RPMI8226 (cell line): ENCODE data around the gene SPTBN1.
A peak's percentile ranks its signal among the peaks of the same experiment; 100 is the strongest.

Experiments used
- DNase-seq: peaks from one replicate; pipeline ENCODE4 v3.0.0-alpha.2; 2015

The SPTBN1 gene

GRCh38 chr2:54638103-54638502, 182.0 kb downstream of the SPTBN1 start:
- DNase-seq, result no peak

GRCh38 chr2:54638774-54639187, 182.7 kb downstream of the SPTBN1 start:
- DNase-seq, result no peak

GRCh38 chr2:54639609-54640008, 183.5 kb downstream of the SPTBN1 start:
- DNase-seq, result no peak

- DNase-seq, result no peak
Observed at GRCh38 chr2:54640834-54641540, 184.9 kb downstream of the SPTBN1 start.

DNA sequence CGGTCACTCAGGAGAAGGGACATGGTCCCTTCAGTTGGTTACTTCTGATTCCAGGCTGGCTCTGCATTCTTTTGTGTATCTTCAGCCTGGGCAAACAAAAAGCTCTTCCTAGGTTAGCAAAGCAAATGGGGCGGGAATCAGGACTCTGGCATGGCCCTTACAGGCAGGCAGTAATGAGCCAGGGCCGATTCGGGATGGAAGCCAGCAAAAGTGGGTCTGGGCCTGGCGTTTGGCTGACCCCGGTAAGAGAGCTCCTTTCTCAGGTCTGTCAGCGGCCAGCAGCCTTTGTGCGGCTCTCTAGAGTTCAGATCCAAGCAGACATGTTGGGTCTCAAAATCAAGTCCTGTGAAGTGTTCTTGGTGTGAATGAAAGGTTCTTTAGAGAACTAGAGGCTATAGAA, 185.9 kb downstream of the SPTBN1 start:
- DNase-seq, result no peak

- DNase-seq, result no peak
Observed at GRCh38 chr2:54642677-54643430, 186.7 kb downstream of the SPTBN1 start.

DNA sequence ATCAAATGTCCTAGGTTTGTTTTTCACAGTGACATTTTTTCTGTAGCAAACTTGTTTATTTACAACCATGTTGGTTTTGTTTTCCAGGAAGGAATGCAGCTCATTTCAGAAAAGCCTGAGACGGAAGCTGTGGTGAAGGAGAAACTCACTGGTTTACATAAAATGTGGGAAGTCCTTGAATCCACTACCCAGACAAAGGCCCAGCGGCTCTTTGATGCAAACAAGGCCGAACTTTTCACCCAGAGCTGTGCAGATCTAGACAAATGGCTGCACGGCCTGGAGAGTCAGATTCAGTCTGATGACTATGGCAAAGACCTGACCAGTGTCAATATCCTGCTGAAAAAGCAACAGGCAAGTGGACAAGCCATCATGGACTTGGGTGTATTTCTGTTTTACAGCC, 188.1 kb downstream of the SPTBN1 start:
- no peak for DNase-seq

- no peak for DNase-seq
Observed at GRCh38 chr2:54646170-54646927, 190.2 kb downstream of the SPTBN1 start.

DNA sequence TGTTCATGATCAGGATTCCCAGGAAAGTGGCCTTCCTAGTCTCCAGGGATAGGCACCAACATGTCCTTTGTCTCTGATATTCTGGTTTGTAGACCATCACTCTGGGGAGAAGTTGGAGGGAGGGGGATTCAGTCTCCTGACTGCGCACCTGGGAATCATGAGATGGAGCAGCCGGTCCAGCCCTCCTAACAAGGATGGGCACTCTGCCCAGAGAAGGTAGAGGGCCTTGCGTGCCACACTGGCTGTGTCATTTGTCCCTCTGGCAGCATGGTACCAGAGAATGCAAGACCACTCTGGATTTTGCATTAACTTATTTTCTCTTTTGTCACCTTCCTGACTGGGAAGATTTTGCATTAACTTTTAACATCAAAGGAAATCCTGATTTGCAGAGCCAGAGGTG, 192.1 kb downstream of the SPTBN1 start:
- DNase-seq, result no peak

DNA sequence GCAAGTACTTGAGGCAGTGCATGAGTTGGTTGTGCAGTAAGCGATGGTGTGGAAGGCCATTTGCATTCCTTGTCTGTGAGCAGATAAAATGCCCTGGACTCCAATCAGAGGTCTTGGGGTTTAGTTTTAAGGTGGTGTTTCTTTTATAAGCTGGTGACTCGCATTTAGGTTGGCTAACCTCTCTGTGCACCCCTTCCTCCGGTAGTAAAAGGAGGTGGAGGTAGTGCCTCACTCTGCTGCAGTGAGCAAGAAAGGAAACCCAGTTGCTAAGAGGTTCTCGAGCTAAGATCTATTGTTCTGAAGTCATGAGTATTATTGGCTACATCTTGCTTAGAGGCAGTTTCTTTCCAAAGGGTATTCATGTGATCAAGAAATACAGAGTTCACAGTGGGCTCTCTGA, 193.1 kb downstream of the SPTBN1 start:
- DNase-seq, result no peak

DNA sequence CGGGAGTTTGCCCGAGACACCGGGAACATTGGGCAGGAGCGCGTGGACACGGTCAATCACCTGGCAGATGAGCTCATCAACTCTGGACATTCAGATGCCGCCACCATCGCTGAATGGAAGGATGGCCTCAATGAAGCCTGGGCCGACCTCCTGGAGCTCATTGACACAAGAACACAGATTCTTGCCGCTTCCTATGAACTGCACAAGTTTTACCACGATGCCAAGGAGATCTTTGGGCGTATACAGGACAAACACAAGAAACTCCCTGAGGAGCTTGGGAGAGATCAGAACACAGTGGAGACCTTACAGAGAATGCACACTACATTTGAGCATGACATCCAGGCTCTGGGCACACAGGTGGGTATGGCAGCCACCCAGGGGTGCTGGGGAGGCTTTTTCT, 193.5 kb downstream of the SPTBN1 start:
- no peak for DNase-seq

DNA sequence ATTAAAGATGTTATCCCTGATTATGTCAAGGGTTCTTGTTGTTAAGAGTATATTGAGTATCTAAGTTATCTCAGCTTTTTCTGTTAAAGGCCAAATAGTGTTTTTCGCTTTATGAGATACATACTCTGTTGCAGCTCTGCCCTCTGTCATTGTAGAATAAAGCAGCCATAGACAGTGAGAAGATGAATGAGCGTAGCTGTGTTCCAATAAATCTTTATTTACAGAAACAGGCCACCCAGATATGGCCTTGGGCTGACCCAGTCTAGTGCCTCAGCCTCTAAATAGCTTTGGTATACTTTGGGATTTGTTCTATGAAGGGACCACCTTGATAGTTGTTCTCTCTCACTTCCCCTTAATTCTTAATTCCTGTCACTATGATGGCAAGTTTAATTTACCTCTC, 194.5 kb downstream of the SPTBN1 start:
- no peak for DNase-seq

DNA sequence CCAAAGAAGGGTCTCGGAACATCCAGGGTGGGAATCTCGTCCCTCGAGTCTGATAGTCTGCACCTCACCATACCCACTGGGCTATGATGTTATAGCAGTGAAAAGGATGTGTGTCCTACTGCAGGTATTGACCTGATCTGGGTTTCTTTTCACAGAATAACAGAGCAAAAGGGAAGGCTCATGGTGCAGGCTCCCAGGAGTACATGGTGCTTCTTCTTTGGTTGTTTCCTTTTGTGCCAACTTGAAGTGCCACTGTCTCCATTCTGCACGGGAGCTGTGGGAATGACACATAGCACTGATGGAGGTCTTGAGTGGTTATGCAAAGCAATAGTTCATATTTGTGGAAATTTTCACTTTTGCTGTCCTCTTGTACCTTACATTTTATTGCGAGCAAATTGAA, 195.2 kb downstream of the SPTBN1 start:
- DNase-seq, result no peak

GRCh38 chr2:54652540-54652939, 196.4 kb downstream of the SPTBN1 start:
- DNase-seq, result no peak

GRCh38 chr2:54653572-54654204, 197.6 kb downstream of the SPTBN1 start:
- no peak for DNase-seq

DNA sequence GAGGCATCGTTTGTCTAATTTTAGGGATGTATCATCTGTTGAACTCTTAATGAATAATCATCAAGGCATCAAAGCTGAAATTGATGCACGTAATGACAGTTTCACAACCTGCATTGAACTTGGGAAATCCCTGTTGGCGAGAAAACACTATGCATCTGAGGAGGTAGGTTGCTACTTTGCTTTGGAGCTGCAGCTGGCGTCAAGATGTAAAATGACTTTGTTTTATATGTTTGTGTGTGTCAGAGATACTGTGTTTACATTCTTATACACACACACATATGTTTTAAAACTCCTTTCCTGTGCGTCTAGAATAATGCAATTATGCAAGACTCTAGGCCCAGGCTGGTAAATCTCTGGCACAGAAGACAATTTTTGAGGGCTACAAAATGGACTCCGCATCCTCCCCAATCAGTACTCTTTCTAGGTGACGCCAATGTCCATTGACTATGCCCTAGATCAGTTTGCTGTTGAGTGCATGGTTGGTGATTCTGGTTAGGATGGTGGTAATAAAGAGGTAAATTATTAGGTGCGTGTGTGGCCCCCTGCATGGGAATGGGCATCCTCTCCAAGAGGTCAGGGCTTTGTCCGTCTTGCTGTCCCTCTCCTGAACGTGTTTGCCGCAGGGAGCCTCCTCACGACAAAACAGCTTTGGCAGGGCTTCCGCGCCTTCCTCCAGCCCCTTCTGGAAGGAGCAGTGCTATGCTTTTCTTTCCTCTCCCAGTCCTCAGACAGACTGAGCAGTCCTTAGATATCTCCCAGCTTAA, 199.1 kb downstream of the SPTBN1 start:
- no peak for DNase-seq

- no peak for DNase-seq
Observed at GRCh38 chr2:54656863-54657262, 200.7 kb downstream of the SPTBN1 start.

DNA sequence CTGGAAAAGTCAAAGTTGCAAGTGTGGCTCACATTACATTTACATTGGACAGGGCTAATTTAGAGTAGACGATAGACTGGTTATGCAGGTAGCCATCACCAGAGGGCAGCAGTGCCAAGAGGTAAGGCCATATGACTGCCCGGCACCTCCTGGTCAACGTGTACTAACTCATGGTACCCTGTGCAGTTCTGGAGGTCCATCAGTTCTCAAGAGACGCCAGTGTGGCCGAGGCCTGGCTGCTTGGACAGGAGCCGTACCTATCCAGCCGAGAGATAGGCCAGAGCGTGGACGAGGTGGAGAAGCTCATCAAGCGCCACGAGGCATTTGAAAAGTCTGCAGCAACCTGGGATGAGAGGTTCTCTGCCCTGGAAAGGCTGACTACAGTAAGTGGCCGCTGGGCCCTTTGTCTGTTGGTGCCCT, 201.5 kb downstream of the SPTBN1 start:
- peak; percentile 44 for DNase-seq

GRCh38 chr2:54658564-54659071, 202.5 kb downstream of the SPTBN1 start:
- DNase-seq, result no peak

DNA sequence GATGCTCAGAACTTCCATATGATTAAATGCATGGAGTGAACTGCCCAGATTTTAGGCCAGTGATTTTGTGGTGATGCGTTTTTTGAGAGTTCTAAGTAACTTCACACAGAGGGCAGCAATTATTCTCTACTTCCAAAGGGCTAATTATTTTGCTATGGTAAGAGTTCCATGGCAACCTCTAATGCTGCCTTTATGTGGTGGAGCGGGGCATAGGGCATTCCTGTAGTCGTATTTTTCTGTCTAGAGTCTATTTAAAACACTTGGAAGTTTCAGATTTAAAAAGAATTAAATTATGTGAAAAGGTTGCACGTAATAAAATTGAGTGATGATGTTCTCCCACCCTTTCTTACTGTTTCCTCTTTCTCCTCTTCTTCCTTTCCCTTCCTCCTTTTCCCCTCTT, 203.4 kb downstream of the SPTBN1 start:
- DNase-seq, result no peak

DNA sequence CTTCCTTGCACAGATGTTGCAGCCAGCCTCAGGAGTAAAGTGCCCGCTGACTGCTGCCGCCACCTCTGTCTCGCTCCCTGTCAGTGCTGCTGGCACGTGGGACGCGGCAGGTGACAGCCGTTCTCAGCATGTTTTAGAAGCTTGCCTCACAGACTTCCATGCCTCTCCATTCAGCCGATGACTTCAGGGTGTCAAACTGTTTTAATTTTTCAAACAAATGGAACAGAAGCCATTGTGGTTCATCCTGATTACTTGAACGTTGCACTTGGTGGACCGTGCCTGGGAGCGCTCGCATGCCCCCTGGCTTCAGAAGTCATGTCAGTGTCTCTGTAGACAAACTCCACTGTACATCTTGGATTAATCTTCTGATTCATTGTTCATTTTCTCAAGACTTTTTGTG, 204.6 kb downstream of the SPTBN1 start:
- no peak for DNase-seq

- DNase-seq, result no peak
Observed at GRCh38 chr2:54663424-54664030, 207.4 kb downstream of the SPTBN1 start.
